OCI-LY3 (cell line): Measurements from ENCODE around the gene GNA12.

Experiments
- H2AFZ ChIP-seq: fragments of 200-600, 300-600 bp; shearing (Covaris generic); 2 replicates; pipeline ENCODE4 v1.6.0; 2014; ENCODE audit warnings: antibody characterized with exemption, low read depth, low read length
- H3K27ac ChIP-seq: fragments of 200-600, 300-600 bp; sonication (generic); 2 replicates; pipeline ENCODE4 v1.5.1; 2014; ENCODE audit warnings: mild to moderate bottlenecking, low read length, moderate library complexity, mixed read lengths
- H3K27me3 ChIP-seq: fragments of 200-600, 300-600 bp; sonication (generic); 2 replicates; pipeline ENCODE4 v1.6.1; 2014; ENCODE audit warnings: low read depth, low read length, mixed read lengths
- H3K36me3 ChIP-seq: fragments of 200-600, 300-600 bp; sonication (generic); replicated peaks from 2 replicates; pipeline ENCODE3; 2014; ENCODE audit warnings: low read depth, low read length, mixed read lengths
- H3K4me1 ChIP-seq: fragments of 300-600, 200-600 bp; sonication (generic); 2 replicates; pipeline ENCODE4 v1.6.1; 2014; ENCODE audit warnings: low read length, mixed read lengths
- H3K4me2 ChIP-seq: fragments of 200-600, 300-600 bp; sonication (generic); 2 replicates; pipeline ENCODE4 v1.6.1; 2014; ENCODE audit warnings: low read length, mixed read lengths
- H3K4me3 ChIP-seq: fragments of 300-600, 200-600 bp; sonication (generic); 2 replicates; pipeline ENCODE4 v1.5.1; 2014; ENCODE audit warnings: antibody characterized with exemption, mild to moderate bottlenecking, low read length, moderate library complexity
- H3K79me2 ChIP-seq: fragments of 300-600, 200-600 bp; shearing (Covaris generic); 2 replicates; pipeline ENCODE4 v1.6.1; 2014; ENCODE audit warnings: mild to moderate bottlenecking, low read length, mixed read lengths
- H3K9ac ChIP-seq: fragments of 300-600, 200-600 bp; shearing (Covaris generic); 2 replicates; pipeline ENCODE4 v1.6.0; 2014; ENCODE audit warnings: mild to moderate bottlenecking, low read length, moderate library complexity
- H3K9me3 ChIP-seq: fragments of 200-600, 300-600 bp; shearing (Covaris generic); 2 replicates; pipeline ENCODE4 v1.6.1; 2014; ENCODE audit warnings: low read length, mixed read lengths; ENCODE audit not compliant: insufficient read depth
- H4K20me1 ChIP-seq: fragments of 200-600, 300-600 bp; sonication (generic); 2 replicates; pipeline ENCODE4 v1.6.1; 2016; ENCODE audit warnings: low read length, mixed read lengths; ENCODE audit not compliant: insufficient read depth
- EZH2phosphoT487 ChIP-seq: fragments of 200-600 bp; shearing (Covaris generic); IDR thresholded peaks from 2 replicates; pipeline ENCODE4 v1.6.1; 2018; ENCODE audit warnings: antibody characterized with exemption, mixed run types, low read depth
- TF ChIP-seq, protein P1 (sequence below): fragments of 200-600, 300-600 bp; sonication (generic); IDR thresholded peaks from 2 replicates; pipeline ENCODE4 v1.5.1; 2014; ENCODE audit warnings: antibody characterized with exemption, low read length, low read depth

Gene GNA12

DNA sequence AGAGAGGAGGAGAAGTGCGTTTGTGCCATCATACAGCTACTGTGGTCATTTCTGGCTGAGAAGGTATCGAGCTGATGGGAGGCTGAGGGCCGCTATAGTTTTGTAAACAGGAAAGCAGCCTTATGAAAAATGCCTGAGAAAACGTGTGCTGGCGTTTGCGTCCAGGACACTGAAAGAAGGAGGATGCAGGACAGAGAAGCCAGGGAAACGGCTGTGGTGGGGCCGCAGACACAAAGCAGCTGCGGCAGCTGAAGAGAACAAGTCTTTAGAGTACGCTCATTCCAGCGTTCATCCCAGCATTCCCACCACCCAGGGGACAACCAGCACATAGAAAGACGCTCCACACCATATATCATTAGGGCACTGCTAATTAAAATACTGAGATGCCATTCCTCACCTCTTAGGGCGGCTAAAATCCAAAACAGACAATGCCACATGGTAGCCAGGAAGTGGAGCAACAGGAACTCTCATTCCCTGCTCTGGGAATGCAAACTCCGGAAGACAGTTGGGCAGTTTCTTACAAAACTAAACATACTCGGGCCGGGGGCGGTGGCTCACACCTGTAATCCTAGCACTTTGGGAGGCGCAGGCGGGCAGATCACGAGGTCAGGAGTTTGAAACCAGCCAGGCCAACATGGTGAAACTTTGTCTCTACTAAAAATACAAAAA lies 18.4 kb downstream of the GNA12 start:
- TF ChIP-seq, protein P1, sequence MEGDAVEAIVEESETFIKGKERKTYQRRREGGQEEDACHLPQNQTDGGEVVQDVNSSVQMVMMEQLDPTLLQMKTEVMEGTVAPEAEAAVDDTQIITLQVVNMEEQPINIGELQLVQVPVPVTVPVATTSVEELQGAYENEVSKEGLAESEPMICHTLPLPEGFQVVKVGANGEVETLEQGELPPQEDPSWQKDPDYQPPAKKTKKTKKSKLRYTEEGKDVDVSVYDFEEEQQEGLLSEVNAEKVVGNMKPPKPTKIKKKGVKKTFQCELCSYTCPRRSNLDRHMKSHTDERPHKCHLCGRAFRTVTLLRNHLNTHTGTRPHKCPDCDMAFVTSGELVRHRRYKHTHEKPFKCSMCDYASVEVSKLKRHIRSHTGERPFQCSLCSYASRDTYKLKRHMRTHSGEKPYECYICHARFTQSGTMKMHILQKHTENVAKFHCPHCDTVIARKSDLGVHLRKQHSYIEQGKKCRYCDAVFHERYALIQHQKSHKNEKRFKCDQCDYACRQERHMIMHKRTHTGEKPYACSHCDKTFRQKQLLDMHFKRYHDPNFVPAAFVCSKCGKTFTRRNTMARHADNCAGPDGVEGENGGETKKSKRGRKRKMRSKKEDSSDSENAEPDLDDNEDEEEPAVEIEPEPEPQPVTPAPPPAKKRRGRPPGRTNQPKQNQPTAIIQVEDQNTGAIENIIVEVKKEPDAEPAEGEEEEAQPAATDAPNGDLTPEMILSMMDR = no peak
- Histone ChIP-seq H2AFZ (no peak overlapping the region), H3K4me3 (no peak overlapping the region), H3K4me2 (peak overlapping the region; percentile 83; the same call in 1 of the 2 replicates), H3K79me2 (peaks cover 42% of the 10 kb centered on the region), H3K27me3 (no peaks in the 10 kb centered on the region), H3K27ac (no peak overlapping the region), H3K4me1 (peaks cover 51% of the 10 kb centered on the region), H3K36me3 (peaks cover 3% of the 10 kb centered on the region), H3K9me3 (no peaks in the 10 kb centered on the region), H4K20me1 (no peaks in the 10 kb centered on the region), H3K9ac (no peak overlapping the region)

DNA sequence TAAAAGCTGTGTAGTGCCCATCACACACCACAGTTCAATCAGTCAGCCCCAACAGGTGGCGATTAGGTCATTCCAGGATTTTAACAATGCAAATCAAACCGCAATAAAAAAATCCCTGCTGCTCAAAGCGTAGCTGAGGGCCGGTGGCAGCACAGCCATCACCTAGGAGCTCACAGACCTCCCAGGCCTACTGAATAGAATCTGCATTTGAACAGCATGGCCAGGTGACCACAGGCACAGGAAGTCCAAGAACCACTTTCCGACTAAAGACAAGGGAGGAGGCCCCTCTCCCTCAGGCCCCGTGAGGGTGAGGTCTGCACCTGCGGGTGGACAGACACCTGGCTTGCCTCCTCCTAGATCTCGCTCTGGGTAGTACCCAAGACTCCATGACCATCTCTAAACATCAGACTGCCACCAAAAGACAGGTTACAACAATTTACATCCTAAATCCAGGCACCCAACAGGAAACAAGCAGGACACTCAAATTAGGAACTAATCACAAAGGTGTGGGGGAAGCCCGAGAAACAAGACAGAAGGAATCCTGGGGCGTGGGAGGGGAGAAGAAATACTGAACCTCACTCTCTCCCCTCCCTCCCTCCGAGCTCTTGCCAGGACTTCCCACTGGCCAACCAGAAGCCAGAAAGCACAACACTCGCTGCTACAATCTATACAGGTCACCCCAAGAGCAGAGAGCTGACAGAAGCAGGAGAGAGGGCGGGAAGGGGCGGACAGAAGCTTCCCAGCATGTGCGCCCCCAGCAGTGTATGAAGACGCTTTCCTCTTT lies 19.2 kb downstream of the GNA12 start:
- H3K4me3 ChIP-seq = peak overlapping the region; percentile 46
- H3K79me2 ChIP-seq = peaks cover 46% of the 10 kb centered on the region
- no peaks in the 10 kb centered on the region for H4K20me1 ChIP-seq
- H3K36me3 ChIP-seq = peaks cover 3% of the 10 kb centered on the region
- no peak overlapping the region for H2AFZ ChIP-seq
- H3K4me1 ChIP-seq = peaks cover 54% of the 10 kb centered on the region
- H3K9me3 ChIP-seq = no peaks in the 10 kb centered on the region
- TF ChIP-seq EZH2phosphoT487 = no peak
- TF ChIP-seq, protein P1 = no peak
- H3K4me2 ChIP-seq = peak overlapping the region; percentile 83
- H3K27me3 ChIP-seq = no peaks in the 10 kb centered on the region
- peak overlapping the region; percentile 22; the same call in 1 of the 2 replicates for H3K9ac ChIP-seq
- no peak overlapping the region for H3K27ac ChIP-seq

DNA sequence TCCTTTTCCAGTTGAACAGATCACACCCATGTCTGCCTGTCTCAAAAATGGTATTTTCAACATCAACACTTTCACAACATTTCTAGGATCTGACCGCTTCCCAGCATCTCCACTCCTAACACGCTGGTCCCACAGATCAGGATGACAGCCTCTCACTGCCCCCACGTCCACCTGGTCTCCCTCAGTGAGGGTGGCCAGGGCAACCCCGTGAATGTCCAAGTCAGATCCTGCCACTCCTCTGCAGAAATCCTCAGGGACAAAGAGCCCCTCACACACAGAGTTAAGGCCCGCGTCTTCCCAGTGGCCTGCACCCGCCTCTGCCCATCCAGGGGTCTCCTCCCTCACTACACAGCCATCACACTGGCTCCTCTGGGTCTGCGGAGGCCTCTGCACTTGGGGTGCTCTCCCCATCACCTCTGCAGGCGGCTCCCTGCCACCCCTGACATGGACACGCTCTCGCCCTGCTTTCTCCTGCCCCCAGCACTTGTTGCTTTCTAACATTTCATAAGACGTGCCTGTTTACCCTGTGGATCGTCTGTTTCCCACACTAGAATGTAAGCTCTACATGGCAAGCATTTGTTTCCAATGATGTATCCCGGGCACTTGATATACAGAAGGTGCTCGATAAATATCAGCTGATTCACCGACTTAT lies 20.0 kb downstream of the GNA12 start:
- Histone ChIP-seq H3K4me3 (peak overlapping the region; percentile 46), H3K79me2 (peaks cover 53% of the 10 kb centered on the region), H3K27me3 (no peaks in the 10 kb centered on the region), H3K36me3 (peaks cover 3% of the 10 kb centered on the region), H3K27ac (no peak overlapping the region), H2AFZ (no peak overlapping the region), H4K20me1 (no peaks in the 10 kb centered on the region), H3K4me1 (peaks cover 59% of the 10 kb centered on the region), H3K9me3 (no peaks in the 10 kb centered on the region), H3K4me2 (peak overlapping the region; percentile 83), H3K9ac (peak overlapping the region; percentile 22; the same call in 1 of the 2 replicates)
- TF ChIP-seq, protein P1 = no peak
- no peak for TF ChIP-seq EZH2phosphoT487

DNA sequence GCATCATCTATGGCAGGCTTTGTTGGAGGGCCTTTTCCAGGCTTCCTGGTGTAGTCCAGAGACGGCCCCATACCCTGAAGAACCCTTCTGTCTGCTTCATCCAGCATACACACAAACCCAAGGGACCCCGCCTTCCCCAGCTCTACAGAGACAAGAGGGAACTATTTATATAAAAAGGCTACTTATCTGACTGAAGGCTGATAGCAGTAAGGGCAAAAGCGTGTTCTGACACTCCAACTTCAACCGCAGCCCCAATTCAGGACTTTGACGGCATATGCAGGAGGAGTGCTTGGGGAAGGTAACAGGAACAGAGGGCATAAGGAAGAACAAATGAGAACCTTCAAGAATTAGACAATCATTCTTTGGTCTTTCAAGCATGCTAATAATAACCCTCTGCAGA lies 21.0 kb downstream of the GNA12 start:
- H4K20me1 ChIP-seq = no peaks in the 10 kb centered on the region
- peaks cover 60% of the 10 kb centered on the region for H3K4me1 ChIP-seq
- H3K79me2 ChIP-seq = peaks cover 60% of the 10 kb centered on the region
- H3K4me3 ChIP-seq = no peak overlapping the region
- no peaks in the 10 kb centered on the region for H3K27me3 ChIP-seq
- TF ChIP-seq EZH2phosphoT487 = no peak
- TF ChIP-seq, protein P1 = no peak
- no peak overlapping the region for H2AFZ ChIP-seq
- no peak overlapping the region for H3K9ac ChIP-seq
- H3K9me3 ChIP-seq = no peaks in the 10 kb centered on the region
- no peak overlapping the region for H3K4me2 ChIP-seq
- no peak overlapping the region for H3K27ac ChIP-seq
- peaks cover 3% of the 10 kb centered on the region for H3K36me3 ChIP-seq
